Vagina (tissue), 2 donors: ENCODE results near the gene PLEKHG3.

Experiments
- CTCF ChIP-seq, 3 experiments: fragments of 450-650 bp in 2 of 3; fragments of 200-600 bp in 1 of 3; sonication (generic) in 1 of 3; IDR thresholded peaks; one replicate each; pipeline ENCODE4 v1.5.1; 2017 to 2019; ENCODE audit warnings: antibody characterized with exemption in 3 of 3, mild to moderate bottlenecking in 2 of 3, moderate library complexity in 2 of 3
- POLR2A ChIP-seq, 2 donors: fragments of 450-650 bp; IDR thresholded peaks; one replicate each; pipeline ENCODE4 v1.6.1; 2017; ENCODE audit warnings: antibody characterized with exemption in 2 of 2, mild to moderate bottlenecking in 2 of 2, moderate library complexity in 2 of 2
- POLR2AphosphoS5 ChIP-seq, 2 donors: sonication (generic); formaldehyde crosslinking; IDR thresholded peaks; one replicate each; pipeline ENCODE4 v1.9.0; 2017; ENCODE audit warnings: antibody characterized with exemption in 2 of 2, mild to moderate bottlenecking in 2 of 2, low read depth in 1 of 2; ENCODE audit not compliant: insufficient read depth in 1 of 2

DNA sequence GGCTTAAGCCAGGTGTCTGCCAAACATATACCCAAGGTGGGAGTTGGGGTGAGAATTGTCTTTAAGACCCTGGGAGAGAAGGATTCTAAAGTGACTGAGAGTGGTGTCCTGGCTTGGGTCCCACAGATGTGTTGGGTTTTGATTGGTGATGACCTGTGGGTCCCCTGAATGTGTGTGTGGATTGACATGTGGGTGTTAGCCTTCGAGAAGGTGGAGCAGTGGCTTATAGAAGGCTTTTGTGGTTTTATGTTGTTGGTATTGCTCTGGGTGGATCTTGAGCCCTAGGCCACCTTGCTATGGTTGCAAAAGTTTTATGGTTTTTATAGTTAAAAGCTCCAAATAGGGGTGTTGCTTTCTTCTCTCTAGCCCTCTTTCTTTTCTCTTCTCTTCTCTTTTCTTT lies 29.7 kb downstream of the PLEKHG3 start:
- TF ChIP-seq CTCF (IDR thresholded peaks at IDR 0.05) (no peak), POLR2A (IDR thresholded peaks at IDR 0.05) (no peak), POLR2AphosphoS5 (IDR thresholded peaks at IDR 0.05; ENCODE audit: insufficient read depth in 1 of 2, low read depth in 1 of 2) (no peak)
